ENCODE measurements around the gene AGAP4.
"Not testable (repeated sequence)": the region's sequence is repeated elsewhere in the genome, so short reads cannot be mapped to it uniquely, and the experiment has no call there.

Gene AGAP4

GRCh38 chr10:45847400-45847799, at the start of gene AGAP4:
Gene AGAP4, minus strand, starts transcription at chr10:45847500. Its CDS starts 153 bp downstream, at chr10:45847347.
- DNase-seq = not testable (repeated sequence)

- not testable (repeated sequence) for DNase-seq
Observed at GRCh38 chr10:45890721-45891120, 43.4 kb upstream of the AGAP4 start.

GRCh38 chr10:45889539-45890230, 42.4 kb upstream of the AGAP4 start:
- not testable (repeated sequence) for DNase-seq

GRCh38 chr10:45882880-45883279, 35.6 kb upstream of the AGAP4 start:
- not testable (repeated sequence) for DNase-seq

- not testable (repeated sequence) for DNase-seq
Observed at GRCh38 chr10:45865404-45865803, 18.1 kb upstream of the AGAP4 start.

GRCh38 chr10:45864264-45864663, 17.0 kb upstream of the AGAP4 start:
- not testable (repeated sequence) for DNase-seq

GRCh38 chr10:45863632-45864031, 16.3 kb upstream of the AGAP4 start:
- DNase-seq = not testable (repeated sequence)

GRCh38 chr10:45857931-45858330, 10.6 kb upstream of the AGAP4 start:
- not testable (repeated sequence) for DNase-seq

- not testable (repeated sequence) for DNase-seq
Observed at GRCh38 chr10:45848467-45848866, 1.2 kb upstream of the AGAP4 start.

GRCh38 chr10:45822918-45823317, 24.4 kb downstream of the AGAP4 start:
- DNase-seq = not testable (repeated sequence)

- not testable (repeated sequence) for DNase-seq
Observed at GRCh38 chr10:45820107-45820830, 27.0 kb downstream of the AGAP4 start.

GRCh38 chr10:45819552-45819951, 27.7 kb downstream of the AGAP4 start:
- no peak for DNase-seq

GRCh38 chr10:45817912-45818311, 29.4 kb downstream of the AGAP4 start:
- no peak for DNase-seq

GRCh38 chr10:45817130-45817859, 30.0 kb downstream of the AGAP4 start:
- no peak for DNase-seq

- not testable (repeated sequence) for DNase-seq
Observed at GRCh38 chr10:45814146-45814545, 33.2 kb downstream of the AGAP4 start.

GRCh38 chr10:45812959-45813358, 34.3 kb downstream of the AGAP4 start:
- DNase-seq = not testable (repeated sequence)

GRCh38 chr10:45811075-45811474, 36.2 kb downstream of the AGAP4 start:
- DNase-seq = no peak

GRCh38 chr10:45809837-45810236, 37.5 kb downstream of the AGAP4 start:
- no peak for DNase-seq

GRCh38 chr10:45804996-45805395, 42.3 kb downstream of the AGAP4 start:
- not testable (repeated sequence) for DNase-seq

GRCh38 chr10:45803060-45804010, 44.0 kb downstream of the AGAP4 start:
- DNase-seq = not testable (repeated sequence)

GRCh38 chr10:45794761-45795160, 52.5 kb downstream of the AGAP4 start:
- not testable (repeated sequence) for DNase-seq
